ENCODE measurements around the gene PEX5L. TPM values are rescaled to one million over a fixed set of nuclear protein-coding genes. Genes with fewer than 3 reads are reported as not detected.

Gene PEX5L
- total RNA-seq, 1 experiment from 2014 or later: not detected

- no TSS peak for BruUV-seq (replicated peaks)
- no peak for TF ChIP-seq POLR2A (IDR thresholded peaks at IDR 0.05; ENCODE audit: borderline replicate concordance, extremely low read depth, insufficient read depth, insufficient read length)
- TF ChIP-seq FOSL1 (IDR thresholded peaks at IDR 0.05; ENCODE audit: low read depth): no peak
- no peak for TF ChIP-seq CBX3 (IDR thresholded peaks at IDR 0.05; ENCODE audit: low read depth)
- TF ChIP-seq EZH2 (IDR thresholded peaks at IDR 0.05): no peak
- no peak for TF ChIP-seq REST (IDR thresholded peaks at IDR 0.05; ENCODE audit: low read depth)
- TF ChIP-seq POLR2AphosphoS5 (IDR thresholded peaks at IDR 0.05; ENCODE audit: low read depth, low read length): no peak
- CTCF ChIA-PET: no interaction called here
- Histone ChIP-seq H2AFZ (ENCODE audit: low read depth, low read length, poor library complexity, severe bottlenecking) (no peak overlapping the region), H3K27ac (ENCODE audit: low read depth, low read length) (no peak overlapping the region), H3K36me3 (ENCODE audit: control insufficient read depth in 1 of 2, insufficient read depth in 2 of 2, low read length in 2 of 2) (no peaks in the 10 kb centered on the region), H3K9ac (ENCODE audit: low read length) (no peak overlapping the region), H3K9me2 (ENCODE audit: insufficient read depth) (no peaks in the 10 kb centered on the region), H3K4me2 (ENCODE audit: low read length) (no peak overlapping the region), H3K79me2 (ENCODE audit: insufficient read depth, low read length) (no peaks in the 10 kb centered on the region), H3K4me1 (ENCODE audit: control insufficient read depth in 1 of 2, insufficient read depth in 2 of 2, low read length in 2 of 2) (no peaks in the 10 kb centered on the region), H3K9me3 (ENCODE audit: control insufficient read depth in 1 of 2, insufficient read depth in 1 of 2, low read depth in 1 of 2, low read length in 2 of 2) (no peaks in the 10 kb centered on the region), H3K4me3 (replicated peaks in 1 of 2; ENCODE audit: low read depth in 1 of 2, low read length in 2 of 2) (no peak overlapping the region), H3K27me3 (ENCODE audit: insufficient read depth, low read length) (peaks cover 44% of the 10 kb centered on the region), H4K20me1 (ENCODE audit: insufficient read depth) (no peaks in the 10 kb centered on the region)
- intact Hi-C loops (cut with micrococcal nuclease): loop anchor here (5.0 kb wide), 1 partner anchor 115 kb away; no protein-coding TSS in a partner anchor
- ATAC-seq: no peak
- RAD21 ChIA-PET (ENCODE audit: low non-redundant PET in 1 of 2, low total read pairs in 2 of 2, uncharacterized antibody in 2 of 2, unreplicated experiment in 2 of 2): no interaction called here
- no peak for DNase-seq (ENCODE audit: low read depth, low spot score)
- POLR2A ChIA-PET: no interaction called here
These were observed 109.5 kb downstream of the PEX5L start for GRCh38 chr3:179927191-179927590.

- H2AFZ ChIP-seq (ENCODE audit: low read depth, low read length, poor library complexity, severe bottlenecking): no peak overlapping the region
- no TSS peak for BruUV-seq (replicated peaks)
- ChIA-PET RAD21 (ENCODE audit: low non-redundant PET in 1 of 2, low total read pairs in 2 of 2, uncharacterized antibody in 2 of 2, unreplicated experiment in 2 of 2) (no interaction called here), CTCF (no interaction called here), POLR2A (no interaction called here)
- DNase-seq (ENCODE audit: low read depth, low spot score): no peak
- H3K9me3 ChIP-seq (ENCODE audit: control insufficient read depth in 1 of 2, insufficient read depth in 1 of 2, low read depth in 1 of 2, low read length in 2 of 2): no peaks in the 10 kb centered on the region
- TF ChIP-seq RAD21 (IDR thresholded peaks at IDR 0.05; ENCODE audit: low read depth) (no peak), EGR1 (IDR thresholded peaks at IDR 0.05; ENCODE audit: low read depth) (no peak), EZH2phosphoT487 (IDR thresholded peaks at IDR 0.05; ENCODE audit: borderline replicate concordance) (no peak), EZH2 (IDR thresholded peaks at IDR 0.05) (no peak), SIN3A (IDR thresholded peaks at IDR 0.05; ENCODE audit: low read depth) (no peak), ATF3 (IDR thresholded peaks at IDR 0.05) (no peak), CTCF (IDR thresholded peaks at IDR 0.05 in 2 of 3, conservative IDR thresholded peaks at IDR 0.05 in 1 of 3; ENCODE audit: borderline replicate concordance in 1 of 3, insufficient read depth in 1 of 3, low read depth in 2 of 3, low read length in 2 of 3) (no peak), JUND (IDR thresholded peaks at IDR 0.05) (no peak), CEBPB (IDR thresholded peaks at IDR 0.05; ENCODE audit: low read depth) (no peak), ELF1 (IDR thresholded peaks at IDR 0.05; ENCODE audit: borderline replicate concordance, low read depth) (no peak), ZFX (IDR thresholded peaks at IDR 0.05) (no peak)
- no peak overlapping the region for H3K9ac ChIP-seq (ENCODE audit: low read length)
- no peaks in the 10 kb centered on the region for H3K9me2 ChIP-seq (ENCODE audit: insufficient read depth)
- no peak for ATAC-seq
- H4K20me1 ChIP-seq (ENCODE audit: insufficient read depth): no peaks in the 10 kb centered on the region
- H3K27me3 ChIP-seq (ENCODE audit: insufficient read depth, low read length): peaks cover 58% of the 10 kb centered on the region
- H3K4me2 ChIP-seq (ENCODE audit: low read length): no peak overlapping the region
- intact Hi-C loops (cut with micrococcal nuclease): no loop called here
- no peaks in the 10 kb centered on the region for H3K36me3 ChIP-seq (ENCODE audit: control insufficient read depth in 1 of 2, insufficient read depth in 2 of 2, low read length in 2 of 2)
- H3K4me3 ChIP-seq (replicated peaks in 1 of 2; ENCODE audit: low read depth in 1 of 2, low read length in 2 of 2): no peak overlapping the region
- H3K79me2 ChIP-seq (ENCODE audit: insufficient read depth, low read length): no peaks in the 10 kb centered on the region
- H3K27ac ChIP-seq (ENCODE audit: low read depth, low read length): no peak overlapping the region
- H3K4me1 ChIP-seq (ENCODE audit: control insufficient read depth in 1 of 2, insufficient read depth in 2 of 2, low read length in 2 of 2): no peaks in the 10 kb centered on the region
These were observed 114.8 kb downstream of the PEX5L start for GRCh38 chr3:179921951-179922350.

All from HCT116 (cell line).